Measurements from ENCODE around the gene CLUH.

Gene CLUH

DNA sequence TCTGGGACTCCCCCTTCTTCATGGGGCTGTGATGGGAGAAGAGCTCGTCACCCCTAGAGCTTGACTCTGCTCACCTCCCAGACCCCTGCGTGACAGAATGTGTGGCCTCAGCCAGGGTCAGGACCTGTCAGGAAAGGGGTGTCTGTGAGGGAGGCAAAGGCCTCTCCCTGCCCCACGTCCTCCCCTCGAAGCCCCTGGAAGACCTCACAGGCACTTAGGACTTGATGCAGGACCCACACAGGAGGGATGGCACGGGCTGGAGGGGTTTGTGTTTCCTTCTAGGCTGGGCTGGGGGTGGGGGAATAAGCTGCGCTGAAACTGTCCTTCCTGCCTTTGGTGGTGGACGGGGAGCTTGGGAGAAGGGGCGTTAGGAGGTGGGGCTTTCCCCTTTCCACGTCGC, 11.0 kb upstream of the CLUH start:
- Histone ChIP-seq H3K9me3 (ENCODE audit: control insufficient read depth, low read length) (no peaks in the 10 kb centered on the region), H3K4me3 (ENCODE audit: low read depth, low read length) (no peak overlapping the region), H3K79me2 (no peaks in the 10 kb centered on the region), H3K27me3 (ENCODE audit: control insufficient read depth, insufficient read depth, low read length) (no peaks in the 10 kb centered on the region), H2AFZ (no peak overlapping the region), H3K36me3 (ENCODE audit: control insufficient read depth, insufficient read depth, low read length) (no peaks in the 10 kb centered on the region), H3K27ac (no peak overlapping the region), H3K4me1 (no peaks in the 10 kb centered on the region), H3K9ac (no peak overlapping the region), H3K4me2 (ENCODE audit: low read length) (no peak overlapping the region)
- TF ChIP-seq, protein P1, sequence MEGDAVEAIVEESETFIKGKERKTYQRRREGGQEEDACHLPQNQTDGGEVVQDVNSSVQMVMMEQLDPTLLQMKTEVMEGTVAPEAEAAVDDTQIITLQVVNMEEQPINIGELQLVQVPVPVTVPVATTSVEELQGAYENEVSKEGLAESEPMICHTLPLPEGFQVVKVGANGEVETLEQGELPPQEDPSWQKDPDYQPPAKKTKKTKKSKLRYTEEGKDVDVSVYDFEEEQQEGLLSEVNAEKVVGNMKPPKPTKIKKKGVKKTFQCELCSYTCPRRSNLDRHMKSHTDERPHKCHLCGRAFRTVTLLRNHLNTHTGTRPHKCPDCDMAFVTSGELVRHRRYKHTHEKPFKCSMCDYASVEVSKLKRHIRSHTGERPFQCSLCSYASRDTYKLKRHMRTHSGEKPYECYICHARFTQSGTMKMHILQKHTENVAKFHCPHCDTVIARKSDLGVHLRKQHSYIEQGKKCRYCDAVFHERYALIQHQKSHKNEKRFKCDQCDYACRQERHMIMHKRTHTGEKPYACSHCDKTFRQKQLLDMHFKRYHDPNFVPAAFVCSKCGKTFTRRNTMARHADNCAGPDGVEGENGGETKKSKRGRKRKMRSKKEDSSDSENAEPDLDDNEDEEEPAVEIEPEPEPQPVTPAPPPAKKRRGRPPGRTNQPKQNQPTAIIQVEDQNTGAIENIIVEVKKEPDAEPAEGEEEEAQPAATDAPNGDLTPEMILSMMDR (IDR thresholded peaks at IDR 0.05) = no peak

GRCh38 chr17:2721603-2722002, 10.0 kb upstream of the CLUH start:
- H3K4me3 ChIP-seq (ENCODE audit: low read depth, low read length) = no peak overlapping the region

GRCh38 chr17:2719861-2720260, 8.3 kb upstream of the CLUH start:
- H2AFZ ChIP-seq = no peak overlapping the region
- H3K4me2 ChIP-seq (ENCODE audit: low read length) = no peak overlapping the region
- H3K4me3 ChIP-seq (ENCODE audit: low read depth, low read length) = no peak overlapping the region
- H3K36me3 ChIP-seq (ENCODE audit: control insufficient read depth, insufficient read depth, low read length) = no peaks in the 10 kb centered on the region
- H3K9me3 ChIP-seq (ENCODE audit: control insufficient read depth, low read length) = no peaks in the 10 kb centered on the region
- H3K9ac ChIP-seq = no peak overlapping the region
- TF ChIP-seq, protein P1 (IDR thresholded peaks at IDR 0.05) = no peak
- no peak overlapping the region for H3K27ac ChIP-seq
- no peaks in the 10 kb centered on the region for H3K27me3 ChIP-seq (ENCODE audit: control insufficient read depth, insufficient read depth, low read length)
- no peaks in the 10 kb centered on the region for H3K4me1 ChIP-seq
- no peaks in the 10 kb centered on the region for H3K79me2 ChIP-seq

More at GRCh38 chr17:2721603-2722002, 10.0 kb upstream of the CLUH start:
- Histone ChIP-seq H3K4me2 (ENCODE audit: low read length) (no peak overlapping the region), H3K36me3 (ENCODE audit: control insufficient read depth, insufficient read depth, low read length) (no peaks in the 10 kb centered on the region), H3K9me3 (ENCODE audit: control insufficient read depth, low read length) (no peaks in the 10 kb centered on the region), H3K79me2 (no peaks in the 10 kb centered on the region), H2AFZ (no peak overlapping the region), H3K27me3 (ENCODE audit: control insufficient read depth, insufficient read depth, low read length) (no peaks in the 10 kb centered on the region), H3K9ac (no peak overlapping the region), H3K4me1 (no peaks in the 10 kb centered on the region), H3K27ac (no peak overlapping the region)
- TF ChIP-seq, protein P1 (IDR thresholded peaks at IDR 0.05) = no peak

GRCh38 chr17:2718150-2718938, 6.8 kb upstream of the CLUH start:
- no peaks in the 10 kb centered on the region for H3K36me3 ChIP-seq (ENCODE audit: control insufficient read depth, insufficient read depth, low read length)
- H3K4me3 ChIP-seq (ENCODE audit: low read depth, low read length) = no peak overlapping the region
- no peak overlapping the region for H2AFZ ChIP-seq
- no peak overlapping the region for H3K27ac ChIP-seq
- H3K79me2 ChIP-seq = no peaks in the 10 kb centered on the region
- H3K9ac ChIP-seq = no peak overlapping the region
- no peak overlapping the region for H3K4me2 ChIP-seq (ENCODE audit: low read length)
- H3K4me1 ChIP-seq = no peaks in the 10 kb centered on the region
- TF ChIP-seq, protein P1 (IDR thresholded peaks at IDR 0.05) = no peak
- H3K27me3 ChIP-seq (ENCODE audit: control insufficient read depth, insufficient read depth, low read length) = no peaks in the 10 kb centered on the region
- H3K9me3 ChIP-seq (ENCODE audit: control insufficient read depth, low read length) = no peaks in the 10 kb centered on the region

DNA sequence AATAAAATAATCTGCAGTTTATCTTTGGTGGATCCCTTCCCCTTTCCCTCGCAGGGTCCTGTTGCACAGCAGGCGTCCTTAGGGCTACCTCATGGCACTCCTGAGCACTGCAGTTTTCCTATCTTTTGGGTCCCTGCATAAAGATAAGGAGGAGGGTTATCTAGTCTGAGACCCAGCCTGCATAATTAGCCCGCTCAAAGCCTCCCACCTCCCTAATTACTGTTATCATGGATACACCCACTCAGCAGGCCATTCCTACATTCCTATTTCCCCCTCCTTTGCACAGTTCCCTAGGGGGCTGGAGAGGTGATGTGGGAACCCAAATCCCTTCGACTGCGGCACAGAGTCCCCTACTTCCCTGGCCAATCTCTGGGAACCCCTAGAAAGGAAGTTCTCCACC, 5.1 kb upstream of the CLUH start:
- TF ChIP-seq, protein P1 (IDR thresholded peaks at IDR 0.05) = no peak
- Histone ChIP-seq H3K9ac (no peak overlapping the region), H3K36me3 (ENCODE audit: control insufficient read depth, insufficient read depth, low read length) (no peaks in the 10 kb centered on the region), H3K4me2 (ENCODE audit: low read length) (no peak overlapping the region), H2AFZ (no peak overlapping the region), H3K4me1 (peaks cover 9% of the 10 kb centered on the region), H3K9me3 (ENCODE audit: control insufficient read depth, low read length) (no peaks in the 10 kb centered on the region), H3K27ac (no peak overlapping the region), H3K79me2 (peaks cover 5% of the 10 kb centered on the region), H3K27me3 (ENCODE audit: control insufficient read depth, insufficient read depth, low read length) (no peaks in the 10 kb centered on the region), H3K4me3 (ENCODE audit: low read depth, low read length) (no peak overlapping the region)
